WTC11 (cell line): ENCODE results near the gene TMEM25. TPM values are rescaled to one million over a fixed set of nuclear protein-coding genes. Genes with fewer than 3 reads are reported as not detected.

Source experiments
- ATAC-seq: fragments of 200-7000 bp; cut with Tn5 transposase; 2 replicates; pipeline ENCODE4 v1.10.0; 2021; ENCODE audit warnings: mild to moderate bottlenecking, moderate library complexity
- CTCF ChIA-PET: fragments of 300-600 bp; sonication (Branson Sonifier 250); formaldehyde crosslinking; loops from one replicate; lab custom pipeline; 2021; ENCODE audit warnings: antibody characterized with exemption; lab: Charles Lee
- POLR2A ChIA-PET: fragments of 350-600 bp; sonication (Branson Sonifier 250); formaldehyde crosslinking; loops from one replicate; lab custom pipeline; 2021; ENCODE audit warnings: antibody characterized with exemption; lab: Charles Lee
- DNase-seq: peaks from one replicate; pipeline ENCODE4 v3.0.0; 2021; ENCODE audit warnings: low spot score
- H3K27ac Mint-ChIP-seq: 2 replicates; pipeline ENCODE4 v1.8.0; 2021; ENCODE audit warnings: mixed read lengths
- H3K27me3 Mint-ChIP-seq: 2 replicates; pipeline ENCODE4 v1.8.0; 2021; ENCODE audit warnings: low read depth, mild to moderate bottlenecking, moderate library complexity, mixed read lengths
- H3K36me3 Mint-ChIP-seq: 2 replicates; pipeline ENCODE4 v1.8.0; 2021; ENCODE audit warnings: mixed read lengths
- H3K4me1 Mint-ChIP-seq: 2 replicates; pipeline ENCODE4 v1.8.0; 2022; ENCODE audit warnings: mixed read lengths
- H3K4me3 Mint-ChIP-seq: 2 replicates; pipeline ENCODE4 v1.8.0; 2021; ENCODE audit warnings: mild to moderate bottlenecking, moderate library complexity, mixed read lengths
- H3K9me3 Mint-ChIP-seq: 2 replicates; pipeline ENCODE4 v1.8.0; 2021; ENCODE audit warnings: mixed read lengths
- ATF1 ChIP-seq: sonication (generic); formaldehyde crosslinking; IDR thresholded peaks from 2 replicates; pipeline ENCODE4 v1.8.1; 2023; ENCODE audit warnings: mild to moderate bottlenecking, moderate library complexity, missing genetic modification reagents
- CBFB ChIP-seq: sonication (generic); formaldehyde crosslinking; IDR thresholded peaks from 2 replicates; pipeline ENCODE4 v1.8.1; 2022; ENCODE audit warnings: mild to moderate bottlenecking, low read depth, missing genetic modification reagents
- ELF4 ChIP-seq: sonication (generic); formaldehyde crosslinking; IDR thresholded peaks from 2 replicates; pipeline ENCODE4 v1.8.1; 2022; ENCODE audit warnings: low read depth, mild to moderate bottlenecking, moderate library complexity, missing genetic modification reagents
- EMX1 ChIP-seq: fragments of 250-450 bp; sonication (Bioruptor Pico); IDR thresholded peaks from 2 replicates; pipeline ENCODE4 v1.8.0; 2021; ENCODE audit warnings: mild to moderate bottlenecking
- HMGA2 ChIP-seq: fragments of 250-450 bp; sonication (Bioruptor Pico); IDR thresholded peaks from 2 replicates; pipeline ENCODE4 v1.4.0; 2021; ENCODE audit warnings: mild to moderate bottlenecking, moderate library complexity
- NFE2L1 ChIP-seq: sonication (generic); formaldehyde crosslinking; IDR thresholded peaks from 2 replicates; pipeline ENCODE4 v1.8.1; 2023; ENCODE audit warnings: missing genetic modification reagents
- NR2C2 ChIP-seq: sonication (generic); formaldehyde crosslinking; IDR thresholded peaks from 2 replicates; pipeline ENCODE4 v1.8.0; 2022; ENCODE audit warnings: mild to moderate bottlenecking, missing genetic modification reagents
- NR3C1 ChIP-seq: sonication (generic); formaldehyde crosslinking; conservative IDR thresholded peaks from 2 replicates; pipeline ENCODE4 v1.8.1; 2023; ENCODE audit warnings: low read depth, mild to moderate bottlenecking, missing genetic modification reagents
- RELA ChIP-seq: sonication (generic); formaldehyde crosslinking; IDR thresholded peaks from 2 replicates; pipeline ENCODE4 v1.8.1; 2022; ENCODE audit warnings: missing genetic modification reagents, mild to moderate bottlenecking, borderline replicate concordance
- TCF7 ChIP-seq: sonication (generic); formaldehyde crosslinking; IDR thresholded peaks from 2 replicates; pipeline ENCODE4 v1.8.0; 2022; ENCODE audit warnings: mild to moderate bottlenecking, low read depth, missing genetic modification reagents, moderate library complexity
- TEAD4 ChIP-seq: sonication (generic); formaldehyde crosslinking; IDR thresholded peaks from 2 replicates; pipeline ENCODE4 v1.8.0; 2022; ENCODE audit warnings: mild to moderate bottlenecking, missing genetic modification reagents
- ZBTB21 ChIP-seq: sonication (generic); formaldehyde crosslinking; IDR thresholded peaks from 2 replicates; pipeline ENCODE4 v1.8.1; 2023; ENCODE audit warnings: mild to moderate bottlenecking, missing genetic modification reagents, borderline replicate concordance
- ZNF396 ChIP-seq: fragments of 250-450 bp; sonication (Bioruptor Pico); IDR thresholded peaks from 2 replicates; pipeline ENCODE4 v1.8.0; 2021; ENCODE audit warnings: mild to moderate bottlenecking, moderate library complexity, borderline replicate concordance
- total RNA-seq: library from RNA; stranded (reverse); gene quantifications from 3 replicates; pipeline ENCODE4 v1.2.3, GENCODE V29; 2021
- TF ChIP-seq, protein P1 (sequence below): sonication (generic); formaldehyde crosslinking; IDR thresholded peaks from 2 replicates; pipeline ENCODE4 v1.8.1; 2023; ENCODE audit warnings: mild to moderate bottlenecking, missing genetic modification reagents
- TF ChIP-seq, protein P2 (sequence below): sonication (generic); formaldehyde crosslinking; IDR thresholded peaks from 2 replicates; pipeline ENCODE4 v1.8.1; 2023; ENCODE audit warnings: mild to moderate bottlenecking, missing genetic modification reagents
- TF ChIP-seq, protein P3 (sequence below): fragments of 250-450 bp; sonication (Bioruptor Pico); IDR thresholded peaks from 2 replicates; pipeline ENCODE4 v1.9.0; 2021; ENCODE audit warnings: moderate library complexity, mild to moderate bottlenecking, inconsistent platforms, borderline replicate concordance
- TF ChIP-seq, protein P4 (sequence below): sonication (generic); formaldehyde crosslinking; IDR thresholded peaks from 2 replicates; pipeline ENCODE4 v1.8.1; 2022; ENCODE audit warnings: mild to moderate bottlenecking, moderate library complexity, missing genetic modification reagents
- TF ChIP-seq, protein P5 (sequence below): sonication (generic); formaldehyde crosslinking; IDR thresholded peaks from 2 replicates; pipeline ENCODE4 v1.8.0; 2023; ENCODE audit warnings: mild to moderate bottlenecking, missing genetic modification reagents
- TF ChIP-seq, protein P6 (sequence below): fragments of 250-450 bp; sonication (Bioruptor Pico); conservative IDR thresholded peaks from 2 replicates; pipeline ENCODE4 v1.9.0; 2021; ENCODE audit warnings: mild to moderate bottlenecking

The TMEM25 gene
- total RNA-seq, 1 experiment from 2014 or later: 19.7 TPM

DNA sequence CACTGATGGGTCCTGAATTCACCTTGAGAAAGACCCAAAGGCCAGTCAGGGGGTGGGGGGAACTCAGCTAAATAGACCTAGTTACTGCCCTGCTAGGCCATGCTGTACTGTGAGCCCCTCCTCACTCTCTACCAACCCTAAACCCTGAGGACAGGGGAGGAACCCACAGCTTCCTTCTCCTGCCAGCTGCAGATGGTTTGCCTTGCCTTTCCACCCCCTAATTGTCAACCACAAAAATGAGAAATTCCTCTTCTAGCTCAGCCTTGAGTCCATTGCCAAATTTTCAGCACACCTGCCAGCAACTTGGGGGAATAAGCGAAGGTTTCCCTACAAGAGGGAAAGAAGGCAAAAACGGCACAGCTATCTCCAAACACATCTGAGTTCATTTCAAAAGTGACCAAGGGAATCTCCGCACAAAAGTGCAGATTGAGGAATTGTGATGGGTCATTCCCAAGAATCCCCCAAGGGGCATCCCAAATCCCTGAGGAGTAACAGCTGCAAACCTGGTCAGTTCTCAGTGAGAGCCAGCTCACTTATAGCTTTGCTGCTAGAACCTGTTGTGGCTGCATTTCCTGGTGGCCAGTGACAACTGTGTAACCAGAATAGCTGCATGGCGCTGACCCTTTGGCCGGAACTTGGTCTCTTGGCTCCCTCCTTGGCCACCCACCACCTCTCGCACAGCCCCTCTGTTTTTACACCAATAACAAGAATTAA lies 6.1 kb upstream of the TMEM25 start:
- ChIA-PET CTCF (no interaction called here), POLR2A (no interaction called here)
- Mint-ChIP-seq H3K4me3 (no peak overlapping the region), H3K4me1 (peaks cover 25% of the 10 kb centered on the region), H3K9me3 (no peaks in the 10 kb centered on the region), H3K27me3 (no peaks in the 10 kb centered on the region; the same call in 1 of the 2 replicates), H3K27ac (no peak overlapping the region), H3K36me3 (peaks cover 36% of the 10 kb centered on the region)
- ATAC-seq: no peak
- TF ChIP-seq NR3C1 (no peak), ATF1 (CRISPR knock-in tag) (no peak), TEAD4 (CRISPR knock-in tag) (no peak), HMGA2 (CRISPR knock-in tag) (no peak), ELF4 (CRISPR knock-in tag) (no peak), RELA (CRISPR knock-in tag) (no peak), NFE2L1 (CRISPR knock-in tag) (no peak), ZNF396 (CRISPR knock-in tag) (no peak), EMX1 (no peak), CBFB (CRISPR knock-in tag) (no peak), TCF7 (no peak), NR2C2 (no peak), ZBTB21 (CRISPR knock-in tag) (no peak)
- TF ChIP-seq, protein P1, sequence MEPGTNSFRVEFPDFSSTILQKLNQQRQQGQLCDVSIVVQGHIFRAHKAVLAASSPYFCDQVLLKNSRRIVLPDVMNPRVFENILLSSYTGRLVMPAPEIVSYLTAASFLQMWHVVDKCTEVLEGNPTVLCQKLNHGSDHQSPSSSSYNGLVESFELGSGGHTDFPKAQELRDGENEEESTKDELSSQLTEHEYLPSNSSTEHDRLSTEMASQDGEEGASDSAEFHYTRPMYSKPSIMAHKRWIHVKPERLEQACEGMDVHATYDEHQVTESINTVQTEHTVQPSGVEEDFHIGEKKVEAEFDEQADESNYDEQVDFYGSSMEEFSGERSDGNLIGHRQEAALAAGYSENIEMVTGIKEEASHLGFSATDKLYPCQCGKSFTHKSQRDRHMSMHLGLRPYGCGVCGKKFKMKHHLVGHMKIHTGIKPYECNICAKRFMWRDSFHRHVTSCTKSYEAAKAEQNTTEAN (CRISPR knock-in tag): no peak
- TF ChIP-seq, protein P2, sequence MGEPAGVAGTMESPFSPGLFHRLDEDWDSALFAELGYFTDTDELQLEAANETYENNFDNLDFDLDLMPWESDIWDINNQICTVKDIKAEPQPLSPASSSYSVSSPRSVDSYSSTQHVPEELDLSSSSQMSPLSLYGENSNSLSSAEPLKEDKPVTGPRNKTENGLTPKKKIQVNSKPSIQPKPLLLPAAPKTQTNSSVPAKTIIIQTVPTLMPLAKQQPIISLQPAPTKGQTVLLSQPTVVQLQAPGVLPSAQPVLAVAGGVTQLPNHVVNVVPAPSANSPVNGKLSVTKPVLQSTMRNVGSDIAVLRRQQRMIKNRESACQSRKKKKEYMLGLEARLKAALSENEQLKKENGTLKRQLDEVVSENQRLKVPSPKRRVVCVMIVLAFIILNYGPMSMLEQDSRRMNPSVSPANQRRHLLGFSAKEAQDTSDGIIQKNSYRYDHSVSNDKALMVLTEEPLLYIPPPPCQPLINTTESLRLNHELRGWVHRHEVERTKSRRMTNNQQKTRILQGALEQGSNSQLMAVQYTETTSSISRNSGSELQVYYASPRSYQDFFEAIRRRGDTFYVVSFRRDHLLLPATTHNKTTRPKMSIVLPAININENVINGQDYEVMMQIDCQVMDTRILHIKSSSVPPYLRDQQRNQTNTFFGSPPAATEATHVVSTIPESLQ: no peak
- TF ChIP-seq, protein P3, sequence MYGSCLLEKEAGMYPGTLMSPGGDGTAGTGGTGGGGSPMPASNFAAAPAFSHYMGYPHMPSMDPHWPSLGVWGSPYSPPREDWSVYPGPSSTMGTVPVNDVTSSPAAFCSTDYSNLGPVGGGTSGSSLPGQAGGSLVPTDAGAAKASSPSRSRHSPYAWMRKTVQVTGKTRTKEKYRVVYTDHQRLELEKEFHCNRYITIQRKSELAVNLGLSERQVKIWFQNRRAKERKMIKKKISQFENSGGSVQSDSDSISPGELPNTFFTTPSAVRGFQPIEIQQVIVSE (CRISPR knock-in tag): no peak
- TF ChIP-seq, protein P4, sequence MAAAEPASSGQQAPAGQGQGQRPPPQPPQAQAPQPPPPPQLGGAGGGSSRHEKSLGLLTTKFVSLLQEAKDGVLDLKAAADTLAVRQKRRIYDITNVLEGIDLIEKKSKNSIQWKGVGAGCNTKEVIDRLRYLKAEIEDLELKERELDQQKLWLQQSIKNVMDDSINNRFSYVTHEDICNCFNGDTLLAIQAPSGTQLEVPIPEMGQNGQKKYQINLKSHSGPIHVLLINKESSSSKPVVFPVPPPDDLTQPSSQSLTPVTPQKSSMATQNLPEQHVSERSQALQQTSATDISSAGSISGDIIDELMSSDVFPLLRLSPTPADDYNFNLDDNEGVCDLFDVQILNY (CRISPR knock-in tag): no peak
- TF ChIP-seq, protein P5, sequence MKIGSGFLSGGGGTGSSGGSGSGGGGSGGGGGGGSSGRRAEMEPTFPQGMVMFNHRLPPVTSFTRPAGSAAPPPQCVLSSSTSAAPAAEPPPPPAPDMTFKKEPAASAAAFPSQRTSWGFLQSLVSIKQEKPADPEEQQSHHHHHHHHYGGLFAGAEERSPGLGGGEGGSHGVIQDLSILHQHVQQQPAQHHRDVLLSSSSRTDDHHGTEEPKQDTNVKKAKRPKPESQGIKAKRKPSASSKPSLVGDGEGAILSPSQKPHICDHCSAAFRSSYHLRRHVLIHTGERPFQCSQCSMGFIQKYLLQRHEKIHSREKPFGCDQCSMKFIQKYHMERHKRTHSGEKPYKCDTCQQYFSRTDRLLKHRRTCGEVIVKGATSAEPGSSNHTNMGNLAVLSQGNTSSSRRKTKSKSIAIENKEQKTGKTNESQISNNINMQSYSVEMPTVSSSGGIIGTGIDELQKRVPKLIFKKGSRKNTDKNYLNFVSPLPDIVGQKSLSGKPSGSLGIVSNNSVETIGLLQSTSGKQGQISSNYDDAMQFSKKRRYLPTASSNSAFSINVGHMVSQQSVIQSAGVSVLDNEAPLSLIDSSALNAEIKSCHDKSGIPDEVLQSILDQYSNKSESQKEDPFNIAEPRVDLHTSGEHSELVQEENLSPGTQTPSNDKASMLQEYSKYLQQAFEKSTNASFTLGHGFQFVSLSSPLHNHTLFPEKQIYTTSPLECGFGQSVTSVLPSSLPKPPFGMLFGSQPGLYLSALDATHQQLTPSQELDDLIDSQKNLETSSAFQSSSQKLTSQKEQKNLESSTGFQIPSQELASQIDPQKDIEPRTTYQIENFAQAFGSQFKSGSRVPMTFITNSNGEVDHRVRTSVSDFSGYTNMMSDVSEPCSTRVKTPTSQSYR (CRISPR knock-in tag): no peak
- TF ChIP-seq, protein P6, sequence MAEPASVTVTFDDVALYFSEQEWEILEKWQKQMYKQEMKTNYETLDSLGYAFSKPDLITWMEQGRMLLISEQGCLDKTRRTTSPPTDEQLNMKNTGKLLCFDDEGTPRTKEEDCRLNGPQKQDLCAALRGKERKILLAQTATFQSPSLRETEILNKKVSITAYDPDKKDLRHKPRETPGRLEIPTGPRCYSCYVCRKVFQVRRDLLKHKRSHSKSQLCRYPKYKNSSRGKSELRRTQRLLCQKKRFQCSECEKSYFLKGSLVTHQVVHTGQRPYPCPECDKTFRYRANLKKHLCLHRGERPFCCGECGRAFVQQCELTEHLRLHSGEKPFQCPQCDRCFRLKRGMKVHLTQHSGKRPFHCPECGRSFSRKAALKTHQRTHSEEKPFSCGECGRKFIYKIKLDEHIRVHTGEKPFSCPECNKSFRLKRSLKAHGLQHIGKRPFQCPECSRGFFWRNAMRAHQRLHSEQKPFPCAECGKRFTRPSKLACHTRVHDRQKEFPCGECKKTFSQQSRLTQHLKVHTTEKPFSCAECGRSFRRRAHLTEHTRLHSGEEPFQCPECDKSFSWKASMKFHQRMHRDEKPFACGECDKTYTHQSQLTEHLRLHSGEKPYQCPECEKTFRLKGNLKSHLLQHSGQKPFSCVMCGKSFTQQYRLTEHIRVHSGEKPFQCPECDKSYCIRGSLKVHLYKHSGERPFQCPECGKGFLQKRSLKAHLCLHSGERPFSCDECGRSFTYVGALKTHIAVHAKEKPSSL: no peak
- no peak for DNase-seq
